Adrenal gland (tissue), 5 donors: ENCODE measurements around the gene CUL1.

Experiments used
- POLR2A ChIP-seq, 2 donors: fragments of 450-650 bp; IDR thresholded peaks; one replicate each; pipeline ENCODE4 v1.6.1; 2017; ENCODE audit warnings: antibody characterized with exemption in 2 of 2, mild to moderate bottlenecking in 2 of 2, moderate library complexity in 1 of 2
- TF ChIP-seq, protein P1 (sequence below), 6 experiments: fragments of 450-650 bp in 4 of 6; fragments of 200-600 bp in 2 of 6; sonication (generic) in 1 of 6; IDR thresholded peaks; 1 replicate in 5 of 6; 2 replicates in 1 of 6; pipeline versions ENCODE4 v1.5.1 to v1.8.0; 2016 to 2021; ENCODE audit warnings: antibody characterized with exemption in 6 of 6, mild to moderate bottlenecking in 2 of 6, moderate library complexity in 1 of 6
- donor health status: DM: no; HTN: no; CAD: no.

DNA sequence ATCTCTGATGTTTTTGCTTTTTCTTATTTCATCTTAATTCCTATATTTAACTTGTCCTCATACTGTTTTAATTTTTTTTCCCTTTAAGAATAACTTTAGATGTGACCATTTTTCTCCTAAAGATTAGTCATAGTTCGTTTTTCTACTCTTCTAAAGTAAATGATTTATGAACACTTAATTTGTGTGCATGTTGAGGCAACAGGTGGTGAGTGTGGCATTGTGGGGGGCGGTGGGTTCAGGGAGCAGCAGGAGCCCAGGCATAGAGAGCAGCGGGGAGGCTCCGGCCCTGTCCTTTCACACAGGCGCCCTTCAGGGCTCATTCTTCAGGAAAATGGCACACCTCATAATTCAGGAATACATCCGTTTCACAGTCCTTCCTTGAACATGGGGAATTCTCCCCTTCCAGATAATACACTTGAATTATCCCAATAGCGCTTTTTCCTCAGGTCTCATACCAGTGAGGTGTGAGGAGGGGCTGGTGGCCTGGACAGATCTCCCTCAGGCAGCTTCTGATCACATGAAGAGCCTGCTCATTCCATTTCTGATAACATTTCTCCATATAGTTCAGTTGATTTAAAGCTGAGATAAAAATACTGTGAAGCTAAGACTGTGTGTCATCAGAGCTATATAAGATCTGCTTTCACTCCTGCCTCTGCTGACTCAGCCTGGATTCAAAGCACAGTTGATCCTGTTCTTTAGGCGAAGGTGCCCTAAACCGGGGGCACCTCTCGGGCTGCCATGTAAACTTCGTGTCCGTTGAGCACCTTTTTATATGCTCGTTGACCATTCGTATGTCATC, 40.2 kb downstream of the CUL1 start:
- TF ChIP-seq POLR2A (IDR thresholded peaks at IDR 0.05): no peak
- TF ChIP-seq, protein P1, sequence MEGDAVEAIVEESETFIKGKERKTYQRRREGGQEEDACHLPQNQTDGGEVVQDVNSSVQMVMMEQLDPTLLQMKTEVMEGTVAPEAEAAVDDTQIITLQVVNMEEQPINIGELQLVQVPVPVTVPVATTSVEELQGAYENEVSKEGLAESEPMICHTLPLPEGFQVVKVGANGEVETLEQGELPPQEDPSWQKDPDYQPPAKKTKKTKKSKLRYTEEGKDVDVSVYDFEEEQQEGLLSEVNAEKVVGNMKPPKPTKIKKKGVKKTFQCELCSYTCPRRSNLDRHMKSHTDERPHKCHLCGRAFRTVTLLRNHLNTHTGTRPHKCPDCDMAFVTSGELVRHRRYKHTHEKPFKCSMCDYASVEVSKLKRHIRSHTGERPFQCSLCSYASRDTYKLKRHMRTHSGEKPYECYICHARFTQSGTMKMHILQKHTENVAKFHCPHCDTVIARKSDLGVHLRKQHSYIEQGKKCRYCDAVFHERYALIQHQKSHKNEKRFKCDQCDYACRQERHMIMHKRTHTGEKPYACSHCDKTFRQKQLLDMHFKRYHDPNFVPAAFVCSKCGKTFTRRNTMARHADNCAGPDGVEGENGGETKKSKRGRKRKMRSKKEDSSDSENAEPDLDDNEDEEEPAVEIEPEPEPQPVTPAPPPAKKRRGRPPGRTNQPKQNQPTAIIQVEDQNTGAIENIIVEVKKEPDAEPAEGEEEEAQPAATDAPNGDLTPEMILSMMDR (IDR thresholded peaks at IDR 0.05): no peak
